Endodermal cell (in vitro differentiated cells): ENCODE data around the gene GSTA3. TPM values are rescaled to one million over a fixed set of nuclear protein-coding genes. Genes with fewer than 3 reads are reported as not detected.
"Not testable (repeated sequence)": the region's sequence is repeated elsewhere in the genome, so short reads cannot be mapped to it uniquely, and the experiment has no call there.

Source experiments
- DNase-seq: peaks from one replicate; pipeline ENCODE4 v3.0.0-alpha.2; 2017
- H3K27ac ChIP-seq: 2 replicates; pipeline ENCODE4 v1.5.1; 2013; ENCODE audit warnings: mild to moderate bottlenecking, low read depth, low read length, moderate library complexity
- H3K27me3 ChIP-seq: 2 replicates; pipeline ENCODE4 v1.6.1; 2013; ENCODE audit warnings: mild to moderate bottlenecking, low read length, moderate library complexity; ENCODE audit not compliant: insufficient read depth, control insufficient read depth, poor library complexity, severe bottlenecking
- H3K36me3 ChIP-seq: 2 replicates; pipeline ENCODE4 v1.7.0; 2013; ENCODE audit warnings: mild to moderate bottlenecking, low read length, moderate library complexity; ENCODE audit not compliant: control insufficient read depth, insufficient read depth
- H3K4me1 ChIP-seq: one replicate; pipeline ENCODE4 v1.7.0; 2013; ENCODE audit warnings: low read length; ENCODE audit not compliant: control insufficient read depth, insufficient read depth
- H3K4me3 ChIP-seq: 2 replicates; pipeline ENCODE4 v1.5.1; 2013; ENCODE audit warnings: mild to moderate bottlenecking, low read length, moderate library complexity
- H3K9ac ChIP-seq: 2 replicates; pipeline ENCODE4 v1.6.1; 2013; ENCODE audit warnings: mild to moderate bottlenecking, low read length, moderate library complexity; ENCODE audit not compliant: poor library complexity, severe bottlenecking; ENCODE audit errors: extremely low read depth
- H3K9me3 ChIP-seq: 2 replicates; pipeline ENCODE4 v1.6.1; 2013; ENCODE audit warnings: mild to moderate bottlenecking, low read length, moderate library complexity; ENCODE audit not compliant: control insufficient read depth
- H3K27ac Mint-ChIP-seq: 2 replicates; pipeline ENCODE4 v1.8.0; 2020; ENCODE audit warnings: mixed read lengths
- H3K27me3 Mint-ChIP-seq: 2 replicates; pipeline ENCODE4 v1.8.0; 2021; ENCODE audit warnings: mild to moderate bottlenecking, mixed read lengths; ENCODE audit not compliant: insufficient read depth
- H3K36me3 Mint-ChIP-seq: 2 replicates; pipeline ENCODE4 v1.8.0; 2020; ENCODE audit warnings: low read depth, mixed read lengths
- H3K4me1 Mint-ChIP-seq: 2 replicates; pipeline ENCODE4 v1.8.0; 2020; ENCODE audit warnings: mixed read lengths
- H3K4me3 Mint-ChIP-seq: 2 replicates; pipeline ENCODE4 v1.8.0; 2020; ENCODE audit warnings: mild to moderate bottlenecking, moderate library complexity, mixed read lengths
- H3K9me3 Mint-ChIP-seq: 2 replicates; pipeline ENCODE4 v1.8.0; 2020; ENCODE audit warnings: mild to moderate bottlenecking, mixed read lengths
- CTCF ChIP-seq: fragments of 200-600 bp; sonication (generic); conservative IDR thresholded peaks from 2 replicates; pipeline ENCODE4 v1.5.0; 2021; ENCODE audit warnings: antibody characterized with exemption, mild to moderate bottlenecking
- WGBS, 2 experiments: methylation state at CpG; one replicate each; pipeline versions ENCODE4 v1.1.5 to v1.1.7; 2013; ENCODE audit warnings: missing lambda C conversion rate in 2 of 2, mixed read lengths in 1 of 2; ENCODE audit not compliant: insufficient coverage in 1 of 2, insufficient read length in 1 of 2; 5-methylcytosine and 5-hydroxymethylcytosine counted together
- total RNA-seq, 2 donors: library from RNA; stranded (reverse); fragmentation: NEBNext Ultra II Directional in 1 of 2; extraction: Animal tissue kit (Norgen Biotek cat#: 25700) in 1 of 2; gene quantifications; 2 replicates in 1 of 2; 3 replicates in 1 of 2; pipeline ENCODE4 v1.2.1, GENCODE V29; 2021

GSTA3 gene
- total RNA-seq, 2 donors from 2014 or later = not detected

GRCh38 chr6:52876056-52876787 is 33.3 kb downstream of the GSTA3 start:
- no peaks in the 10 kb centered on the region for H3K27me3 Mint-ChIP-seq
- H3K27ac Mint-ChIP-seq = no peak overlapping the region
- Histone ChIP-seq H3K9me3 (no peaks in the 10 kb centered on the region), H3K27me3 (no peaks in the 10 kb centered on the region), H3K36me3 (no peaks in the 10 kb centered on the region), H3K4me3 (no peak overlapping the region), H3K27ac (no peak overlapping the region), H3K4me1 (no peaks in the 10 kb centered on the region), H3K9ac (no peak overlapping the region)
- no peak overlapping the region for H3K4me3 Mint-ChIP-seq
- TF ChIP-seq CTCF = no peak
- peaks cover 5% of the 10 kb centered on the region for H3K4me1 Mint-ChIP-seq
- no peaks in the 10 kb centered on the region for H3K9me3 Mint-ChIP-seq
- DNase-seq = no peak
- WGBS, 2 experiments = 93 to 99% methylated on average over 6 to 7 of the region's 7 CpGs
- no peaks in the 10 kb centered on the region for H3K36me3 Mint-ChIP-seq

GRCh38 chr6:52872031-52872430 is 37.5 kb downstream of the GSTA3 start:
- H3K36me3 ChIP-seq = no peaks in the 10 kb centered on the region
- no peak overlapping the region for H3K27ac Mint-ChIP-seq
- 91 to 100% methylated on average over 3 to 4 of the region's 4 CpGs for WGBS, 2 experiments
- DNase-seq = no peak
- no peak overlapping the region for H3K9ac ChIP-seq
- H3K4me1 ChIP-seq = no peaks in the 10 kb centered on the region
- no peaks in the 10 kb centered on the region for H3K9me3 Mint-ChIP-seq
- peaks cover 9% of the 10 kb centered on the region for H3K4me1 Mint-ChIP-seq
- TF ChIP-seq CTCF = no peak
- H3K4me3 Mint-ChIP-seq = no peak overlapping the region
- no peak overlapping the region for H3K27ac ChIP-seq
- H3K27me3 Mint-ChIP-seq = no peaks in the 10 kb centered on the region
- H3K4me3 ChIP-seq = no peak overlapping the region
- H3K9me3 ChIP-seq = no peaks in the 10 kb centered on the region
- H3K36me3 Mint-ChIP-seq = no peaks in the 10 kb centered on the region
- no peaks in the 10 kb centered on the region for H3K27me3 ChIP-seq

- Histone ChIP-seq H3K4me1 (no peaks in the 10 kb centered on the region), H3K27me3 (no peaks in the 10 kb centered on the region), H3K4me3 (no peak overlapping the region), H3K36me3 (no peaks in the 10 kb centered on the region), H3K27ac (no peak overlapping the region), H3K9me3 (no peaks in the 10 kb centered on the region), H3K9ac (no peak overlapping the region)
- no peaks in the 10 kb centered on the region for H3K9me3 Mint-ChIP-seq
- no peak for DNase-seq
- peaks cover 8% of the 10 kb centered on the region for H3K4me1 Mint-ChIP-seq
- H3K36me3 Mint-ChIP-seq = no peaks in the 10 kb centered on the region
- no peak overlapping the region for H3K4me3 Mint-ChIP-seq
- no peak for TF ChIP-seq CTCF
- H3K27me3 Mint-ChIP-seq = no peaks in the 10 kb centered on the region
- 88 to 93% methylated on average over 2 to 3 of the region's 3 CpGs for WGBS, 2 experiments
- H3K27ac Mint-ChIP-seq = no peak overlapping the region
These were observed 37.9 kb downstream of the GSTA3 start for GRCh38 chr6:52871621-52872020.

- H3K27me3 ChIP-seq, H3K9me3 ChIP-seq, H3K27ac ChIP-seq, H3K4me3 Mint-ChIP-seq, H3K4me1 Mint-ChIP-seq, H3K4me3 ChIP-seq, H3K9ac ChIP-seq, H3K27me3 Mint-ChIP-seq, H3K36me3 Mint-ChIP-seq, H3K36me3 ChIP-seq, H3K27ac Mint-ChIP-seq, DNase-seq, H3K4me1 ChIP-seq, H3K9me3 Mint-ChIP-seq: not testable (repeated sequence)
- WGBS, 2 experiments = 91 to 100% methylated on average over 1 to 3 of the region's 3 CpGs
These were observed 39.0 kb downstream of the GSTA3 start for GRCh38 chr6:52870335-52871091.

- H3K27ac Mint-ChIP-seq, H3K27ac ChIP-seq, H3K4me3 ChIP-seq, H3K27me3 Mint-ChIP-seq, H3K36me3 ChIP-seq, H3K36me3 Mint-ChIP-seq, H3K4me1 Mint-ChIP-seq, H3K27me3 ChIP-seq, H3K4me1 ChIP-seq, H3K9me3 ChIP-seq, H3K9me3 Mint-ChIP-seq, H3K9ac ChIP-seq, H3K4me3 Mint-ChIP-seq: not testable (repeated sequence)
- DNase-seq = peak; percentile 58
- 71 to 72% methylated on average over 1 to 5 of the region's 5 CpGs for WGBS, 2 experiments
These were observed 40.6 kb downstream of the GSTA3 start for GRCh38 chr6:52868899-52869298.
